A549 (cell line): ENCODE measurements around the gene PATL2. TPM values are rescaled to one million over a fixed set of nuclear protein-coding genes. Genes with fewer than 3 reads are reported as not detected.
A peak's percentile ranks its signal among the peaks of the same experiment; 100 is the strongest.
"Not testable (repeated sequence)": the region's sequence is repeated elsewhere in the genome, so short reads cannot be mapped to it uniquely, and the experiment has no call there.

Experiments used
- ATAC-seq, 2 experiments: fragments of 200-7000 bp in 1 of 2; fragments of >200 bp in 1 of 2; cut with Nextera tagmentation in 1 of 2; cut with Tn5 transposase in 1 of 2; 3 replicates each; pipeline versions ENCODE4 v1.8.0 to v1.9.1; 2018 to 2020; ENCODE audit warnings: mild to moderate bottlenecking in 1 of 2, moderate library complexity in 1 of 2
- CTCF ChIA-PET: fragments of 300-600 bp; sonication (Branson Sonifier 250); formaldehyde crosslinking; extraction: SDS; loops from one replicate; lab custom pipeline; 2021; ENCODE audit warnings: antibody characterized with exemption, inconsistent platforms; lab: Yijun Ruan, JAX
- POLR2A ChIA-PET: fragments of 350-600 bp; formaldehyde crosslinking; extraction: SDS; loops from one replicate; lab custom pipeline; 2021; ENCODE audit warnings: antibody characterized with exemption, inconsistent platforms; lab: Yijun Ruan, JAX
- DNase-seq, 2 experiments: peaks; one replicate each; pipeline versions ENCODE4 v3.0.0 to v3.0.0-alpha.2; 2011 to 2016; ENCODE audit warnings: low read depth in 1 of 2, low spot score in 1 of 2
- FAIRE-seq: peaks from 2 replicates; lab custom pipeline; 2011; peaks lifted over from hg19 to GRCh38; lab: Jason Lieb, UNC
- H3K27ac ChIP-seq, 2 experiments: fragments of >200 bp; sonication (Bioruptor Twin); formaldehyde crosslinking; 3 replicates each; pipeline ENCODE4 v1.5.1; 2016 to 2017
- H3K4me1 ChIP-seq: fragments of >200 bp; sonication (Bioruptor Twin); formaldehyde crosslinking; 3 replicates; pipeline ENCODE4 v1.6.1; 2016
- H3K4me2 ChIP-seq: fragments of >200 bp; sonication (Bioruptor Twin); formaldehyde crosslinking; 3 replicates; pipeline ENCODE4 v1.6.1; 2016
- H3K4me3 ChIP-seq: fragments of >200 bp; sonication (Bioruptor Twin); formaldehyde crosslinking; 3 replicates; pipeline ENCODE4 v1.5.1; 2016
- H3K9me3 ChIP-seq: fragments of >200 bp; sonication (Bioruptor Twin); formaldehyde crosslinking; 3 replicates; pipeline ENCODE4 v1.6.1; 2016
- BCL3 ChIP-seq: fragments of >200 bp; sonication (Bioruptor Twin); formaldehyde crosslinking; IDR thresholded peaks from 3 replicates; pipeline ENCODE4 v1.6.1; 2016
- CBX8 ChIP-seq: fragments of 200-600 bp; sonication (generic); IDR thresholded peaks from 2 replicates; pipeline ENCODE4 v1.6.1; 2016
- CHD4 ChIP-seq: fragments of 200-600 bp; sonication (generic); IDR thresholded peaks from 2 replicates; pipeline ENCODE4 v1.6.1; 2016; ENCODE audit warnings: antibody characterized with exemption, mild to moderate bottlenecking, borderline replicate concordance
- EHF ChIP-seq: fragments of 250-450 bp; sonication (Bioruptor Pico); IDR thresholded peaks from 2 replicates; pipeline ENCODE4 v1.5.0; 2020; ENCODE audit warnings: mild to moderate bottlenecking
- EHMT2 ChIP-seq: fragments of 200-600 bp; sonication (generic); IDR thresholded peaks from 2 replicates; pipeline ENCODE4 v1.6.1; 2016; ENCODE audit warnings: antibody characterized with exemption, low read depth, mild to moderate bottlenecking, moderate library complexity
- FOSL2 ChIP-seq, 2 experiments: fragments of 450-650 bp in 1 of 2; fragments of >200 bp in 1 of 2; sonication (Bioruptor Twin) in 1 of 2; formaldehyde crosslinking; IDR thresholded peaks; 2 replicates each; pipeline versions ENCODE4 v1.5.0 to v1.6.1; 2016 to 2020; ENCODE audit warnings: mild to moderate bottlenecking in 1 of 2, moderate library complexity in 1 of 2
- FOXS1 ChIP-seq: fragments of 250-450 bp; sonication (Bioruptor Pico); IDR thresholded peaks from 2 replicates; pipeline ENCODE4 v1.5.0; 2020; ENCODE audit warnings: mild to moderate bottlenecking, moderate library complexity
- HDAC2 ChIP-seq: fragments of 200-600 bp; sonication (generic); IDR thresholded peaks from 2 replicates; pipeline ENCODE4 v1.6.1; 2016
- HOXB13 ChIP-seq: fragments of 250-450 bp; sonication (Bioruptor Pico); IDR thresholded peaks from 2 replicates; pipeline ENCODE4 v1.5.0; 2020; ENCODE audit warnings: low read depth, mild to moderate bottlenecking, moderate library complexity
- JUN ChIP-seq, 2 experiments: fragments of >200 bp; sonication (Bioruptor Twin); formaldehyde crosslinking; IDR thresholded peaks; 2 replicates in 1 of 2; 3 replicates in 1 of 2; pipeline ENCODE4 v1.6.1; 2016 to 2017
- JUNB ChIP-seq: fragments of >200 bp; sonication (Bioruptor Twin); formaldehyde crosslinking; IDR thresholded peaks from 2 replicates; pipeline ENCODE4 v1.6.1; 2016
- KDM5A ChIP-seq: fragments of 200-600 bp; sonication (generic); IDR thresholded peaks from 2 replicates; pipeline ENCODE4 v1.6.1; 2016; ENCODE audit warnings: antibody characterized with exemption, mild to moderate bottlenecking
- MAFK ChIP-seq: fragments of 450-650 bp; IDR thresholded peaks from 2 replicates; pipeline ENCODE4 v1.6.1; 2014; ENCODE audit not compliant: partially characterized antibody
- MAX ChIP-seq: IDR thresholded peaks from 2 replicates; pipeline ENCODE4 v1.6.1; 2012
- MYC ChIP-seq: IDR thresholded peaks from 2 replicates; pipeline ENCODE4 v1.6.1; 2012; ENCODE audit warnings: mild to moderate bottlenecking, inconsistent platforms, low read length, improper control_type of control experiment, borderline replicate concordance
- NR3C1 ChIP-seq: fragments of >200 bp; sonication (Bioruptor Twin); formaldehyde crosslinking; IDR thresholded peaks from 3 replicates; pipeline ENCODE4 v1.6.1; 2017
- PBX3 ChIP-seq: IDR thresholded peaks from 2 replicates; pipeline ENCODE4 v1.6.1; 2012
- PHF8 ChIP-seq: fragments of 200-600 bp; sonication (generic); IDR thresholded peaks from 2 replicates; pipeline ENCODE4 v1.6.1; 2016; ENCODE audit warnings: low read depth, mild to moderate bottlenecking, antibody characterized with exemption, moderate library complexity, borderline replicate concordance
- POLR2A ChIP-seq: IDR thresholded peaks from 2 replicates; pipeline ENCODE4 v1.6.1; 2012; ENCODE audit warnings: mild to moderate bottlenecking, low read length
- RAD21 ChIP-seq, 2 experiments: fragments of >200 bp in 1 of 2; sonication (Bioruptor Twin) in 1 of 2; formaldehyde crosslinking in 1 of 2; IDR thresholded peaks in 1 of 2; conservative IDR thresholded peaks in 1 of 2; 2 replicates in 1 of 2; 3 replicates in 1 of 2; pipeline ENCODE4 v1.6.1; 2012 to 2018; ENCODE audit warnings: inconsistent platforms in 1 of 2
- RARB ChIP-seq: fragments of 250-450 bp; sonication (Bioruptor Pico); IDR thresholded peaks from 2 replicates; pipeline ENCODE4 v1.8.0; 2021; ENCODE audit warnings: mild to moderate bottlenecking, moderate library complexity
- RFX5 ChIP-seq: fragments of 450-650 bp; IDR thresholded peaks from 2 replicates; pipeline ENCODE4 v1.7.1; 2014; ENCODE audit warnings: antibody characterized with exemption, mild to moderate bottlenecking, moderate library complexity
- ZNF302 ChIP-seq: fragments of 250-450 bp; sonication (Bioruptor Pico); IDR thresholded peaks from 2 replicates; pipeline ENCODE4 v1.9.0; 2021; ENCODE audit warnings: inconsistent platforms, mild to moderate bottlenecking, moderate library complexity
- ZSCAN20 ChIP-seq: fragments of 250-450 bp; sonication (Bioruptor Pico); IDR thresholded peaks from 2 replicates; pipeline ENCODE4 v1.8.0; 2022; ENCODE audit warnings: mild to moderate bottlenecking, moderate library complexity
- WGBS: methylation state at CpG from one replicate; pipeline ENCODE4 v1.1.6; 2017; ENCODE audit errors: missing lambda C conversion rate; 5-methylcytosine and 5-hydroxymethylcytosine counted together
- polyA plus RNA-seq, 4 experiments: library from polyadenylated mRNA; depleted of rRNA in 3 of 4; stranded (reverse); fragments of >200 nt; fragmentation: RNase III in 1 of 4; extraction: RNeasy Plus Mini Kit Qiagen cat#74134 plus additional on column Dnase treatment in 1 of 4; gene quantifications; 2 replicates in 3 of 4; 3 replicates in 1 of 4; pipeline ENCODE4 v1.2.3, GENCODE V29; 2011 to 2017
- TF ChIP-seq, protein P1 (sequence below): fragments of >200 bp; sonication (Bioruptor Twin); formaldehyde crosslinking; IDR thresholded peaks from 2 replicates; pipeline ENCODE4 v1.6.1; 2016

PATL2 gene
- polyA plus RNA-seq, 2 of the 4 experiments (the other 2 are of a cell fraction), result 0.12 to 0.26 TPM

DNA sequence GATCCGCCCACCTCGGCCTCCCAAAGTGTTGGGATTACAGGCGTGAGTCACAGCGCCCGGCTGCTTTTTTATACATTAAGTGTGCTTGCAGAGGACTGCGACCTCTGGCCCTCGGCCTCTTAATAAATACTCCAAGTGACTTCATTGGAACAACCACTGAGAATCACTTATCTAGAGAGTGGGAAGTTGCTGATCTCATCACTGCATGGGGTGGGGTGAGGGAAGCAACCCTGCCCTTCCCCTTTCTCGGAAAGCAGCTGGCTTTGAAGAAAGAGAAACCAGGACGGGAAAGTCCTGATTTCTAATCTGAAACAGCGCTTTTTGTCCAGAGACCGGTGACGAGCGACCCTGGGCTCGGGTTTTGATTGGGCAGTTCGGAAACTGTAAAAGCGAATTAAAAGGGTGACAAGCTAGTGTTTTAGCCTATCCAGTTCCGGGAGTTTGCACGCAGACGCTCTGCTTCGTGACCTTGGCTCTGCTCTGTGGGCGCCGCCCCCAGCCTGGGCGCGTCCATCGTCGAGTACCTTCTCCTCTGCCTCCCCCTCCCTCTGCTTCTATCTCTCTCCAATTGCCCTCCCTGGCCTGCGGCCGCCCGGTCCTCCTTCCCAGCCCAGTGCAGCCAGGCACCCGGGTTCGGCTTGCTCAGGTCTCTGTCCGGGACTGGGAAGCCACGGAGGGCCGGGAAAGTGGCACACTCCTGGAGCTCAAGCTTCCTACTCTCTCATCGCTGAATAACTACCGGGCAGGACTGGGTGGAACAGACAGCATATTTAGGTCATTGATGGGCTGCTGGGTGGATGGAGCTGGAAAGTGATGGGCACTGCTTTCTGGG is 17.7 kb upstream of the PATL2 start:
- ChIA-PET POLR2A (interaction anchor here (1.0 to 3.7 kb wide), 4 partner anchors 8 to 66 kb away, joined by 3 to 81 read pairs (median 8); partner anchors contain the start of genes B2M, PATL2 and SPG11), CTCF (interaction anchor here (0.6 to 2.6 kb wide), 10 partner anchors 10 to 136 kb away, joined by 3 to 11 read pairs (median 3); partner anchors contain the start of gene SPG11)
- H3K4me1 ChIP-seq, result peaks cover 33% of the 10 kb centered on the region
- peak; percentile 73 to 95 for DNase-seq
- under 1% methylated on average over 21 of the region's 36 CpGs for WGBS
- peak overlapping the region; percentile 78 for H3K4me2 ChIP-seq
- no peaks in the 10 kb centered on the region for H3K9me3 ChIP-seq
- FAIRE-seq, result no peak
- peak; percentile 95 to 97 for ATAC-seq
- H3K27ac ChIP-seq, result peak overlapping the region; percentile 83 to 93
- H3K4me3 ChIP-seq, result peak overlapping the region; percentile 58
- TF ChIP-seq FOSL2 (IDR thresholded peaks at IDR 0.05), result no peak
- TF ChIP-seq FOSL2 (CRISPR knock-in tag; IDR thresholded peaks at IDR 0.05), result peak; percentile 76
- TF ChIP-seq JUNB, result 0 out of 2 replicates have a peak, but pooled peaks have one; percentile 28
- TF ChIP-seq EHMT2, result no peak
- peak; percentile 65 for TF ChIP-seq POLR2A
- no peak for TF ChIP-seq FOXS1 (CRISPR knock-in tag)
- TF ChIP-seq RFX5, result peak; percentile 99
- TF ChIP-seq, protein P1, sequence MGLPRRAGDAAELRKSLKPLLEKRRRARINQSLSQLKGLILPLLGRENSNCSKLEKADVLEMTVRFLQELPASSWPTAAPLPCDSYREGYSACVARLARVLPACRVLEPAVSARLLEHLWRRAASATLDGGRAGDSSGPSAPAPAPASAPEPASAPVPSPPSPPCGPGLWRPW, result no peak
- no peak for TF ChIP-seq PBX3
- TF ChIP-seq MAX, result 0 out of 2 replicates have a peak, but pooled peaks have one; percentile 16
- TF ChIP-seq ZNF302 (CRISPR knock-in tag), result no peak
- no peak for TF ChIP-seq CHD4
- TF ChIP-seq BCL3, result 0 out of 3 replicates have a peak, but pooled peaks have one; percentile 13
- peak; percentile 87 for TF ChIP-seq MAFK
- peak in 1 of 2 experiments; percentile 49; a peak in 2 of 5 replicates for TF ChIP-seq JUN (IDR thresholded peaks at IDR 0.05)
- TF ChIP-seq, all 56 proteins: peak for 8

DNA sequence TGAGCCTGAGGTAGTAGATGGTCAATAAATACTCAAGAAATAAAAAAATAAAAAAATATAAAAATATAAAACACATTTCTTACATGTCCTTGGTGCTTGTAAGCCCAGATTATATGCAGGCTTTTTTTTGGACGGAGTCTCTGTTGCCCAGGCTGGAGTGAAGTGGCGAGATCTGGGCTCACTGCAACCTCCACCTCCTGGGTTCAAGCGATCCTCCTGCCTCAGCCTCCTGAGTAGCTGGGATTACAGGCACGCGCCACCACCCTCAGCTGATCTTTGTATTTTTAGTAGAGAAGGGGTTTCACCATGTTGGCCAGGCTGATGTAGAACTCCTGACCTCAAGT is 17.1 kb upstream of the PATL2 start:
- Histone ChIP-seq H3K27ac (peak overlapping the region; percentile 83 to 93), H3K4me1 (peaks cover 33% of the 10 kb centered on the region), H3K4me2 (peak overlapping the region; percentile 71), H3K4me3 (peak overlapping the region; percentile 58)
- not testable (repeated sequence) for DNase-seq, FAIRE-seq, H3K9me3 ChIP-seq, ATAC-seq
- CTCF ChIA-PET, result interaction anchor here (1.0 to 2.6 kb wide), 6 partner anchors 10 to 64 kb away, joined by 3 to 11 read pairs (median 6); partner anchors contain the start of gene SPG11
- POLR2A ChIA-PET, result interaction anchor here (1.3 to 3.7 kb wide), 4 partner anchors 10 to 65 kb away, joined by 5 to 81 read pairs (median 14); partner anchors contain the start of genes B2M, PATL2 and SPG11
- 40% methylated on average over 5 of the region's 5 CpGs for WGBS

GRCh38 chr15:44727485-44728231 is 16.5 kb upstream of the PATL2 start:
- WGBS, result 90% methylated on average over 6 of the region's 6 CpGs
- FAIRE-seq, result no peak
- no peak for ATAC-seq
- POLR2A ChIA-PET, result interaction anchor here (0.6 to 3.7 kb wide), 5 partner anchors 9 to 65 kb away, joined by 3 to 81 read pairs (median 11); partner anchors contain the start of genes B2M, PATL2, SPG11 and TRIM69
- Histone ChIP-seq H3K27ac (peak overlapping the region; percentile 83 to 93), H3K9me3 (no peaks in the 10 kb centered on the region), H3K4me3 (peak overlapping the region; percentile 58; the same call in 2 of the 3 replicates), H3K4me1 (peaks cover 33% of the 10 kb centered on the region), H3K4me2 (peak overlapping the region; percentile 71)
- no peak for DNase-seq
- TF ChIP-seq POLR2A (no peak), RARB (CRISPR knock-in tag) (no peak), HOXB13 (CRISPR knock-in tag) (no peak), EHF (CRISPR knock-in tag) (no peak), PHF8 (no peak), MYC (no peak), RFX5 (no peak), NR3C1 (no peak), ZSCAN20 (CRISPR knock-in tag) (no peak), HDAC2 (no peak), CBX8 (no peak), MAX (no peak), RAD21 (conservative IDR thresholded peaks at IDR 0.05 in 1 of 2, IDR thresholded peaks at IDR 0.05 in 1 of 2) (no peak), KDM5A (no peak), FOXS1 (CRISPR knock-in tag) (no peak)
- CTCF ChIA-PET, result interaction anchor here (1.0 to 2.6 kb wide), 5 partner anchors 11 to 17 kb away, joined by 3 to 11 read pairs (median 3); no protein-coding TSS in a partner anchor
